Tibial nerve (tissue), 4 donors: ENCODE measurements around the gene XYLT1. TPM values are rescaled to one million over a fixed set of nuclear protein-coding genes. Genes with fewer than 3 reads are reported as not detected.

Experiments
- DNase-seq, 2 donors: peaks; one replicate each; pipeline ENCODE4 v3.0.0-alpha.2; 2019; ENCODE audit warnings: low spot score in 2 of 2
- H3K27ac ChIP-seq, 4 donors: fragments of 200-600 bp; sonication (generic) in 3 of 4; one replicate each; pipeline ENCODE4 v1.5.1; 2017 to 2019; ENCODE audit warnings: mild to moderate bottlenecking in 1 of 4
- H3K27me3 ChIP-seq, 2 donors: fragments of 200-600 bp; sonication (generic) in 1 of 2; one replicate each; pipeline versions ENCODE4 v1.5.1 to v1.6.0; 2017 to 2019
- H3K36me3 ChIP-seq, 3 donors: fragments of 200-600 bp; sonication (generic); one replicate each; pipeline ENCODE4 v1.5.1; 2018 to 2019
- H3K4me1 ChIP-seq, 4 donors: fragments of 200-600 bp; sonication (generic) in 3 of 4; one replicate each; pipeline ENCODE4 v1.5.1; 2017 to 2019
- H3K4me3 ChIP-seq, 4 donors: fragments of 200-600 bp; sonication (generic) in 3 of 4; one replicate each; pipeline ENCODE4 v1.5.1; 2017 to 2019; ENCODE audit warnings: mild to moderate bottlenecking in 1 of 4, moderate library complexity in 1 of 4
- H3K9me3 ChIP-seq, 4 donors: fragments of 200-600 bp; sonication (generic) in 3 of 4; one replicate each; pipeline ENCODE4 v1.5.1; 2017 to 2019
- CTCF ChIP-seq, 5 experiments: fragments of 200-600 bp in 3 of 5; fragments of 450-650 bp in 2 of 5; sonication (generic) in 3 of 5; IDR thresholded peaks; one replicate each; pipeline ENCODE4 v1.5.1; 2016 to 2019; ENCODE audit warnings: antibody characterized with exemption in 5 of 5, mild to moderate bottlenecking in 3 of 5, moderate library complexity in 2 of 5
- EP300 ChIP-seq, 2 donors: sonication (generic); formaldehyde crosslinking; IDR thresholded peaks; one replicate each; pipeline ENCODE4 v1.6.1; 2017; ENCODE audit warnings: antibody characterized with exemption in 2 of 2, mild to moderate bottlenecking in 1 of 2
- POLR2A ChIP-seq, 2 donors: fragments of 450-650 bp; IDR thresholded peaks; one replicate each; pipeline ENCODE4 v1.6.1; 2017; ENCODE audit warnings: antibody characterized with exemption in 2 of 2, mild to moderate bottlenecking in 2 of 2, moderate library complexity in 2 of 2
- WGBS, 2 donors: methylation state at CpG; one replicate each; pipeline ENCODE4 v1.1.5; 2018; 5-methylcytosine and 5-hydroxymethylcytosine counted together
- total RNA-seq, 4 donors: library from RNA; depleted of rRNA; stranded (reverse); fragments of >200 nt; gene quantifications; one replicate each; pipeline ENCODE4 v1.1.0, GENCODE V29; 2016

The XYLT1 gene
- total RNA-seq, 4 donors from 2014 or later = 13.8 to 23.1 (median 14.8) TPM

- no peak overlapping the region for H3K4me3 ChIP-seq
- WGBS, 2 donors = 61 to 65% methylated on average over 8 of the region's 8 CpGs
- H3K36me3 ChIP-seq = no peaks in the 10 kb centered on the region
- no peaks in the 10 kb centered on the region for H3K9me3 ChIP-seq
- no peaks in the 10 kb centered on the region for H3K27me3 ChIP-seq
- no peak for DNase-seq
- H3K27ac ChIP-seq = no peak overlapping the region
- peaks cover 0 to 43% (median 4%) of the 10 kb centered on the region in 4 donors for H3K4me1 ChIP-seq
- no peak for TF ChIP-seq POLR2A (IDR thresholded peaks at IDR 0.05)
- no peak for TF ChIP-seq CTCF (IDR thresholded peaks at IDR 0.05)
- TF ChIP-seq EP300 (IDR thresholded peaks at IDR 0.05) = no peak
Measured at GRCh38 chr16:17325476-17326143, 145.2 kb downstream of the XYLT1 start.

GRCh38 chr16:17324451-17324850, 146.3 kb downstream of the XYLT1 start:
- Histone ChIP-seq H3K27ac (no peak overlapping the region), H3K36me3 (no peaks in the 10 kb centered on the region), H3K9me3 (no peaks in the 10 kb centered on the region), H3K4me3 (no peak overlapping the region), H3K4me1 (peaks cover 0 to 38% (median 4%) of the 10 kb centered on the region in 4 donors), H3K27me3 (no peaks in the 10 kb centered on the region)
- TF ChIP-seq POLR2A (IDR thresholded peaks at IDR 0.05) = no peak
- 72 to 79% methylated on average over 10 of the region's 10 CpGs for WGBS, 2 donors
- DNase-seq = no peak

- Histone ChIP-seq H3K27me3 (no peaks in the 10 kb centered on the region), H3K9me3 (no peaks in the 10 kb centered on the region), H3K27ac (no peak overlapping the region), H3K4me3 (no peak overlapping the region), H3K4me1 (peaks cover 0 to 34% (median 3%) of the 10 kb centered on the region in 4 donors), H3K36me3 (no peaks in the 10 kb centered on the region)
- TF ChIP-seq POLR2A (IDR thresholded peaks at IDR 0.05) = no peak
- no peak for TF ChIP-seq CTCF (IDR thresholded peaks at IDR 0.05)
- TF ChIP-seq EP300 (IDR thresholded peaks at IDR 0.05) = no peak
- DNase-seq = no peak
- WGBS, 2 donors = 76 to 77% methylated on average over 10 of the region's 10 CpGs
Measured at GRCh38 chr16:17323171-17323570, 147.6 kb downstream of the XYLT1 start.

GRCh38 chr16:17321824-17322223, 148.9 kb downstream of the XYLT1 start:
- Histone ChIP-seq H3K9me3 (no peaks in the 10 kb centered on the region), H3K4me1 (peaks cover 0 to 39% (median 3%) of the 10 kb centered on the region in 4 donors), H3K36me3 (no peaks in the 10 kb centered on the region), H3K4me3 (no peak overlapping the region), H3K27ac (no peak overlapping the region), H3K27me3 (no peaks in the 10 kb centered on the region)
- TF ChIP-seq CTCF (IDR thresholded peaks at IDR 0.05) (no peak), POLR2A (IDR thresholded peaks at IDR 0.05) (no peak), EP300 (IDR thresholded peaks at IDR 0.05) (peak in 1 of 2 donors; percentile 36)
- WGBS, 2 donors = 82 to 83% methylated on average over 6 of the region's 6 CpGs
- DNase-seq = no peak

- no peaks in the 10 kb centered on the region for H3K36me3 ChIP-seq
- H3K27me3 ChIP-seq = no peaks in the 10 kb centered on the region
- DNase-seq = no peak
- no peak overlapping the region for H3K27ac ChIP-seq
- 67 to 77% methylated on average over 3 of the region's 3 CpGs for WGBS, 2 donors
- peaks cover 0 to 30% (median 3%) of the 10 kb centered on the region in 4 donors for H3K4me1 ChIP-seq
- H3K9me3 ChIP-seq = no peaks in the 10 kb centered on the region
- no peak overlapping the region for H3K4me3 ChIP-seq
- TF ChIP-seq CTCF (IDR thresholded peaks at IDR 0.05) (no peak), POLR2A (IDR thresholded peaks at IDR 0.05) (no peak), EP300 (IDR thresholded peaks at IDR 0.05) (no peak)
Measured at GRCh38 chr16:17320009-17320408, 150.8 kb downstream of the XYLT1 start.
